ENCODE results near the gene MRNIP.

The MRNIP gene

DNA sequence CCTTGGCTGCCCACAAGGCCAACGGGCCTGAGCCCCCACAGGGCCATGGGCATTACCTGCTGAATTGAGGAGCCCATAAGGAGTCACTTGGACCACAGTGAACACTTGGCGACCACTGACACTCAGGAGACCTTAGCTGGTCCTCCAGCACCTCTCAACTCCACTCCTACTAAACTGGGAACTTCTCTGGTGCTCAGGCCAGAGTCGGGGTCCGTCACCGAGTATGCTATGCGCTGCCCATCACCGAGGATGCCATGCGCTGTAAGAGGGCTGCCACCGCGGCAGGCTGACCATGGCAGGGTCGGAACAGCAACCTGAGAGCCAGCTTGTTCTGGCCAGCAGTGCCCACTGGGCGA, 38.5 kb downstream of the MRNIP start:
- no peak for DNase-seq

DNA sequence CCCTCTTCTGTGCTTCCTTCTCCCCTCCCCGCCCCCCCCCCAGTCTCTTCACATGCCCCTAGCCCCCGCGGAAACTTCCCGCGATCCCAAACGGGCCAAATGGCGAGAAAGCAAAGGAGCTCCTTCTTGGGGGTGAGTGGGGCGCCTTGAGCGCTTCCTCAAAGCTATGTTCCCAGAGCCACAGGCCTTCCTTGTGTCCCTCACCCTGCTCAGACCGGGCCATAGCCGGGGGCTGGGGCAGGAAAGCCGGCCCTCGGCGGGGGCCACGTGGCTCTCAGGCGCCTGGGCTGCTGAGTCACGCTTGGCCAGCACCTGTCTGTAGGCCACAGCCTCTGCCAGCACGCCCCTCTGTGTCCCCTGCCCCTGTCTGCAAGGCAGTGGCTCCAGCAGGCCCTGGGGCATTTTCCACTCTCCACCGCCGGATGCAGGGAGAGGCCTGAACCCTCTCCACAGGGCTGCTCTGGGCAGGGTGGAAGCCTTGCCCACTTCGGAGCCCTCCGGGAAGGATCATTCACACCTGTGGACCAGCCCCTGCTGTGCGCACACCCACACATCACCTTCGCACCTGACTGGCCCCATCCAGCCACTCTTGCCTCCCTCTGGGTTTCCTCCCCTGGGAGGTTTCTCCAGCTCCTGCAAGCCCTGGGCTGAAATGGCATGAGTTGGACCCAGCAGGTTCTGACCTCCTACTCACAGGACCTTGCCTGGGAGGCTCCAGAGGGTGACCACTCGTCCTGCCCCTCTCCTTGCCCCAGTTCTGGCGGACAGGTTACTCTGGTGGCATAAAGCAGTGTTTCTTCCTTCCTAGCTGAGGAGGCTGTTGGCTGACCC, 39.1 kb downstream of the MRNIP start:
- peak in 1 of 2 donors; percentile 42 for DNase-seq

DNA sequence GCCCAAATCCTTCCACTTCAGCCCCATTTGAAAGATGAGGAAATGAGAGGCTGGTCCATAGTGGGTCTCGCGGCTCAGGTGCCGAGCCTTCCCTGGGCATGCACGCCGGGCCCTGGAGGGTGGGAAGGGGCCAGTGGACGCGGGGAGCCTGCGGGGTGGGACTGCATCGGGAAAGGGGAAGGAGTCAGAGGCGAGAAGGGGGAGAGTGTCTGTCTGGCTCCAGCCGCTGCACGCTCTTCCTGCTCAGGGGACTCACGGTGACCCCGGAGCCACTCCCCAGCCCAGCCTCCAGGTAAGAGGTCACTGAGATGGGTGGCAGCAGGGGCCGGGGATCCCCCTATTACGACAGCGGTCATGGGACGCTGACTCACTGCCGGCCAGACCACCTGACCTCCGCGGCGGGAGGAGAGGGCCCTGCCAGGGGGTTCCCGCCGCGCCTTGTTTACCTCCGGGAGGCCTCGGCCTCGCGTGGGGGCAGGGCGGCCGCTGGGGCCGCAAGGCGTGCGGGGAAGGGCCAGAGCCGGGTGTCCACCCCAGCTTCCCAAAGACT, 39.8 kb downstream of the MRNIP start:
- peak; percentile 75 to 83 for DNase-seq

DNA sequence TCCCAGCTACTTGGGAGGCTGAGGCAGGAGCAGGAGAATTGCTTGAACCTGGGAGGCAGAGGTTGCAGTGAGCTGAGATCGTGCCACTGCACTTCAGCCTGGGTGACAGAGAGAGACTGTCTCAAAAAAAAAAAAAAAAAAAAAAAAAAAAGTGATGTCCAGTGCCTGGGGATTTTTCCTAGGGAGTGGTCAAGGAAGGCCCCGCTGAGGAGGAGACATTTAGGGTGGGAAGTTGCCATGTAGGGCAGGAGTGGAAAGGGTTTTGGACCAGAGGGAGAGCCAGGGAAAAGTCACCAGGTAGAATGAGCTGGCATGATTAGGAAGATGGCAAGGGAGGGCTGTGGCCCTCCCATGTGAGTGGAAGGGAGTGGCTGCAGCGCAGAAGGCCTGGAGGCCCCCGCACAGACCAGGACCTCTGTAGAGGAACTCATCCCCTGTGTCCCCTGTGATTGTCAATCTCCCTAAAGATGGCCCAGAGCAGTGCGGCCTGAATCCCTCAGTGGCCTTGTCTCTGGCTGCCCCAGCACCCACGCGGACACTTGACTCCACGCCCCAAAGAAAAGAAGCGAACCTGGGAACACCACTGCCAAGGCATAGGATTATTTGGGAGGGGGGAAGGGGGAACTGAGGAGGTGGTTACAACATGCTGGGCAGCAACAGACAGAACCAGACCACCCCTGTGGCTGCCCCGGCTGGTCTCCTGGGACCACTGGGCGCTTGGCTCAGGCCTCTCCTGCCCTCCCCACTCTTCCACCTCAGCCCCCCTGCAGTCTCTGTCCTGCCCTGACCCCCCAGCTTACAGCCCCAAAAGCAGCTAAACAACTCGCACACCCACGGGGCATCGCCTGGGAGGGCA, 40.5 kb downstream of the MRNIP start:
- no peak for DNase-seq

DNA sequence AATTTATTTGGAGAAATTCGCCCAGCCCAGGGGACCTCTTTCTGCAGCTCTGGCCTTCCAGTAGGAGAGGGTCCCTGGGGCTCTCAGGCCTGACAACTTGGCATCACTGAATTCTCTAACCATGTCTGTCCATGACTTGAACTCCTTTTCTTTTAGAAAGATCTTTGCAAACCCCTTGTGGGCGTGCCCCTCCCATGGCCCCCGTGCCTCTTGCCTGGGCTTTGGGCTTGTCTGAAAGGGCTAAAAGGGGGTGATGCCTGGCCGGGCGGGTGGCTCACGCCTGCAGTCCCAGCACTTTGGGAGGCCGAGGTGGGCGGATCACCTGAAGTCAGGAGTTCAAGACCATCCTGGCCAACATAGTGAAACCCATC, 41.2 kb downstream of the MRNIP start:
- DNase-seq, result no peak

DNA sequence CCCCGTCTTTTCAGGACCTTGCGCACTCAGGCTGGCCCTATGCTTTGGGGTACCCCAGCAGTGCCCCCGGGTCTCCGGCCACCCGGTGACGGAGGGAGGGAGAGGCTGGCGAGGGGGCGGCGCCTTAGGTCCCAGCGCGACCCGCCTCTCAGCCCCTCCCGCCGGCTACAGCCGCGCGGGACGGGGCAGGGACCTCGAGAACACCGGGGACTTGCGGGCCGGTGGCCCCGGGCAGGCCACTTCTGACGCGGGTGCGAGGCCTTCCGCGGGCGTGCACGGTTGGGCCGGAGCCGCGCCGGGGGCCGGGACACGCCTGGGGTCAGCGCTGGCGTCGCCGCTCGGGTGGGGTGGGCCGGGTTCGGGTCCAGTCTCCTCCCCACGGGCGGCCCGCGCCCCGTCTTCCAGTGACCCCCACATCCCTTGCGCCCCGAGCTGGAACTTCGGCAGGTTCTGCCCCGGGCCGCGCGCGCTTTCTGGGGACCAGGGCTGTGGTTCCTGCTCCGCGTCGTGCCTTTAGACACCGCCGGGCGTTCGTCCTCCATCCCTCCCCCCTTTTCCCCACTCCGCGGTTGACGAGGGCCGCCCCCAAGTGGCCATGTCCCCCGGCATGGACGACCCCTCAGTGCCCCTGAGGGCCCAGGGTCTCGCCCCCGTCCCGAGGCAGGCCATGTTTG, 41.7 kb downstream of the MRNIP start:
- no peak for DNase-seq

DNA sequence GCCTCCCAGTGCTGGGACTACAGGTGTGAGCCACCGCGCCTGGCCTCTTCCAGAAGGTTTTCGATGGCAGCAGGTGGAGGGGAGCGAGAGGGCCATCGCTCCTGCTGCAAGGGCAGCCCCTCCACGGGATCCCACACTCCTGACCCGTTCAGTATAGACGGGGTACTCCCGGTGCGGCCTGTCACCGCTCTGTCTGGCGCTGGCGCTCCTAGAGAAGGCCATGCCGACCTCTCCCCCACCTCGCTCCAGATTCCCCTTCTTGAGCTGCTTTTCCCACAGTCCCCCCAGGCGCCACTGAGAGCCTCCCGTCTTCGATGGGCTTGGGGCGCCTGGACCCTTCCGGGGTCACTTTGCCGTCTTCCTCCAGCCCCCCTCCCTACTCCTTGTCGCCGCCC, 42.2 kb downstream of the MRNIP start:
- no peak for DNase-seq

DNA sequence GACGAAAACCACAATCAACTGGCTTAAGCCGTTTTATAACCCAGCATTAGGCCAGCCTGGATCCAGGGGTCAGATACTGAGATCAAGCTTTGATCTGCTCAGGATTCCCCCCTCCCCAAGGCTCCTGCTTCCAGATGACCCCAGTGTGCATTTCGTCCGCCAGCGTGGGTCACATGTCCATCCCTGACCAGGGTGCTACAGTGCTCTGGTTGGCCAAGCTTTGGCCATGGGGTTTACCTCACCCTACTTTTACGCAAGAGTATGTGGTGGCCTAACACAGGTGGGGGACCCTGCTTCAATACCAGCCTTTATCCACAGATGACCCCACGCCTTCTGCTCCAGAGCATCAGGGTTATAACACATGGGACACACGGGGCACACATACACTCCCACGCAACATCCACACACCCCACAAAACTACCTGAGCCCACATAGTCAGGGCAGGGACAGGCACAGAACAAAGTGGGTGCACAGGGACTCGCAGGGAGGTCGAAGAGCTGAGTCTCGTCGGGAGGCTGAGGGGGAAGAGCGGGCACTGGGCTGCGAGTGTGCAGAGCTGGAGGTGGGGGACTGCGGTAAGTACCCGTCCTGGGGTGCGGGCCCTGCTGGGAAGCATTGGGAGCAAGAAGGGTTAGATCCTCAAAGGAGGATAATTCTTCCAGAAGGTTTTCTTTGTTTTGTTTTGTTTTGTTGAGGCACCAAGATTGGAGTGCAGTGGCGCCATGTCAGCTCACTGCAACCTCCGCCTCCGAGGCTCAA, 42.9 kb downstream of the MRNIP start:
- no peak for DNase-seq

DNA sequence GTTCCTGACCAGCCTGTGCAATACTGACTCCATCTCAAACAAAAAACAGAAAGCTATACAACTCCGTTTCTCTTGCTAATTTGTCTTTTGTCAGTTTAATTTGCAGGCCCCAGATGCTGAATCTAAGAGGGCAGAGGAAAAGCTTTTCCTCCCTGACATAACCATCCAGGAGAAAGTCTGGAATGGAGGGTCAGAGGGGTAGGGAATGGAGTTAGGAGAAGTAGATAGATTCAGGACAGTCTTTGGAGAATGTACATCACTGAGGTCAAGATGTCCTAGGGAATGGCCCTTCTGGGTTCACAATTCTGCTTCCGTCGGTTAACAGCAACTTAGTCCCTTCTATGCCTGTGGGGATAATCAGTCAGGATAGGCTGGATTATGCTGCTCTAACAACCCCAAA, 44.5 kb downstream of the MRNIP start:
- no peak for DNase-seq

DNA sequence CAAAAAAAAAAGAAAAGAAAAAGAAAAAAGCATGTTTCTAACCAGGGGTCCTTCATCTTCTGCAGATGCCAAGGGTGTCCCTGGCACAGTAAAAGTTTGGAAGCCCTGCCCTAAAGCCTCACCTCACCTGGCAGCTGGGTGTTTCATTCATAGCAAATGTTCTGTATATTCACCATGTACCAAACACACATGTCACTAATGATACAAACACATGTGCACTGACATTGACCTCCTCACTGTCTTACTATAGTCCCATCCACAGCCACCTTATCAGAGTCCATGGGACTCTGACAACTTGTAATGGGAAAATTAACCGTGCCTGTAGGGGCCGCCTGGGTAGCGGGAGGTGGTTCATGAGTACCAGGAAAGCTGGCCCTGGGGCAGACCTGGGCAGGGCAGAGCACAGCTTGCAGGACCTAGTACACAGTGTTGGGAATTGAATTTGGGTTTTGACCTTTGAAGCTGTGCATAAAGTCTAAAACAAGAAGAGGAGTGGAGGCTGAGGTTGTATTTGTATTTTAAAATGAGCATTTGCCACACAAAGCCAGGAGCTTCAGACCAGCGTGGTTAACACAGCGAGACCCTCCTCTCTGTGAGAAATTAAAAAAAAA, 45.5 kb downstream of the MRNIP start:
- no peak for DNase-seq

DNA sequence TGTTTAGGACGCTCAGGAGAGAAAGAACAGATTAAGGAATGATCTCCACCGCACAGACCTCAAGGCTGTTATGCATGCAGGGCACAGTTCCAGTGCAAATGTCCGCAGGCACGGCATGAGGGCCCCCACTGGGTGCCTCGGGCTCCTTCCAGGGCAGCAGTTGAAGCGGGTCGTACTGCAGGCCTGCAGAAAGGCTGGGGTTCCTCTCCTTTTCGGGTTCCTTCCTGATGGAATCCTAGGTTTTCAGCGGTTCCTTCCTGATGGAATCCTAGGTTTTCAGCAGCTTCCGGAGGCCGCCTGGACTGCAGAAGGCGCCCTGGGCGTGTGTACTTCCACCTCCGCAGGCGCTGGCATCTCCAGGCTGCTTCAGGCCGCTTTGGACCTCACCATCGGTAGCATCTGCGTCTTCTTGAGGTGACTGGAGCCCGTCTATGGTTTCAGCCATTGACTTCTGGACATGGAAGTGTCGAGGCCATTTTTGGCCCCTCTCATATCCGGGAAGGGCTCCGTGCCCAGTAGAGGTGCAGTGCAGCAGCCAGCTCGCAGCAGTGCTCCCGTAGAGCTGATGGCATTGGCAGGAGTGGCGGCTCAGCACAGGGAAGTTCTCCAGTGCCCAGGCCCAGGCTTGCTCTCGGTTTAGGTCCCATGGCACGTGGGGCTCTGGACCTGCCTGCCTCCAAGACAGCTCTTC, 46.3 kb downstream of the MRNIP start:
- DNase-seq, result no peak

DNA sequence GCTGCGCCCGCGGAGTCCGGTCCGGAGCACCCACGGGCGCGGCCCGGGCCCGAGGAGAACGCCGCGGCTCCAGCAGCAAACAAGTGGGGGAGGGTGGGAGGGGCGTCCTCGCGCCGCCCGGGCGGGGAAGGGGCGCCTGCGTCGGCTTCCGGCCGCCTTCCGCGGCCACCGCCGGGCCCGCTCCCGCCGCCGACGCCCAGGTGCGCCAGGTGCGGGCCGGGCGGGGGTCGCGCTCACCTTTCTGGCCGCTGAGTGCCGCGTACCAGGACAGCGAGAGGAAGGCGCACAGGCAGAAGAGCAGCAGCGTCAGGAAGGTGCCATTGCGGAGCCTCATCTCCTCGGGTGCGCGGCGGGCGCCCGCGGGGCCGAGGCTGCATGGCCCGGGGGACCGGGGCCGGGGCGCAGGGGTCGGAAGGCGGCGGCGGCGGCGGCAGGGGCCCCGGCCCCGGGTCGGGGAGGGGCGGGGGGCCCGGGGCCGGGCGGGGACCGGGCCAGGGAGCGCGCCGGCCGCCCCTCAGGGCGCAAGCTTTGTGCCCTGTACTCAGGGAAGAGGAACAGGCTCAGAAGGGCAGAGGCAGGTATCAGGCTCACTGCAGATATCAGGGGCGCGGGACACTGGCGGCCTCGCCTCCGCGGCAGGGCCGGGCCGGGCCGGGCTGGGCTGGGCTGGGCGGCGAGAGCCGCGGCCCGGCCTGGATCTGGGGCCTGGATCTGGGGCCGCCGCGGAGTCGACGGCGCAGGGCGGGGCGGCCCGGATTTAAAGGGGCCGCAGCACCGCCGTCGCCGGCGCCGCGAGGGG, 52.2 kb downstream of the MRNIP start, which contains the start of gene MGAT4B:
TSS of gene MGAT4B (minus strand) at position 617 of the 799 bp plus-strand sequence. CDS start at position 334, 283 bp downstream.
- peak in 1 of 2 donors; percentile 51 for DNase-seq

DNA sequence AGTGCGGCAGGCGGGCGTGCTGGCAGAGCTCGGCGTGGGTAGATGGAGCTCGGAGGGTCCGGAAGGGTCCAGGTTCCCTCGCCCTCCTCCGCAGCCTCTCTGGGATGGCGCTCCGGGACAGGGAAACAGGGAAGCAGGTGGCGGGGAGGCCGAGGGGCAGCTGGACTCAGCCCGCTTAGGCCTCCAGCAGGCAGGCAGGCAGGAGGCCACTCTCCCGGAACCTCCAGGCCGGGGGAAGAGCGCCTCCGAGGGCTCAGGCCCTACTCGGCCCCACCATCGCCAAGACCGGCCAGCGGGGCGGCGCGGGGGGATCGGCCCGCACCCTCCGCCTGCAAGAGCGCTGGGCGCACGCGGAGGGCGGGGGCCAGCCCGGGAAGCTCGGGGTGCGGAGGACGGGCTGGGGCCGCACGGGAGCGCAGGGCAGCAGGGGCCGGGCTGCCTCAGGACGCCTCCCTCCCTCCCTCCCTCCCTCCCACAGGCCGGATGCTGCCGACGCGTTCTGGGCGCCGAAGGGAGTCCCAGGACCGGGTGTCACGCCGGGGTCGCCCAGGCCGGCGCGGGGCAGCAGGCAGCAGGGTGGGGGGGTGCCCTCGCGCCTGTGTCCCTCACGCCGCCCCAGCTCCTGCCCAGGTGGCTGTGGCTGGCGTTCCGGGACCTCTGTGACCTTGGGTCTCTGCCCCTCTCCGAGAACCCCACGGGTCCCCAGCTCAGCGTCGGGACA, 52.9 kb downstream of the MRNIP start:
- DNase-seq, result no peak

DNA sequence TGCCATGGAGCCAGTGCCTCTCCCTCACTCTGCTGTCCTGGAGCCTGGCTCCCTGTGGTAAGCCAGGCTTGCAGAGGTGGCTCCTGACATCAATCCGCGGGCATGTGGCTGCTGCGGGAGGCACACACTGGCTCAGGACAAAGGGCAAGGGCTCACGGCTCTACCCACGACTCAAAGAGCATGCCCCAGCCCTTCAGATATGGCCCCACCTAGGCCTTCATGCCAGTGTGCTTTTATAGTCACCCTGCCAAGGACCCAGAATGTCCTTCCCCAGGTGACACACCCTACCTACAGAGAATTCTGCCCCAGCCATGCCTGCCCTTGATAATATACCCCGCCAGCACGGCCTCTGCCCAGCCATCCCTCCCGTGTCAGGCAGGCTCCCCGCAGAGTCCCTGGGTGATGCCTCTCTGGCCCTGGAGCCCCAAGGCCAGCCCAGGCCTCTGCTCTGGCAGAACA, 53.5 kb downstream of the MRNIP start:
- no peak for DNase-seq

DNA sequence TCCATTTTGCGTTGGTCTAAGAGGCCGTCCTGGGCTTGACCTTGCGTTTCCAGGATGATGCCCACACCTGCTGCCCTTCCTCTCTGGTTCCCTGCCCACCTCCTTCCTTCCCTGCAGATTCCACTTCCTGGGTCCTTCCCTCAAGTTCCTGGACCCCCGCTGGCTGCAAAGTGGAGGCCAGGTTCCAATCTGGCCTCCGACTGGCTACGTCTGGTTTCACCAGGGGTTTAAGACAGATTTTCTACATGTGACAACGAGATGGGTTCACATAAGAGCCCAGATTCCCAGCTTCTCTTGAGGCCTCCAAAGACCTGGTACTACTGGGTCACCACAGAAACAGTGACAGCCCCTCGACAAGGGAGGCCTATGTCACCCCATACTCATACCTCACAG, 54.1 kb downstream of the MRNIP start:
- DNase-seq, result no peak

DNA sequence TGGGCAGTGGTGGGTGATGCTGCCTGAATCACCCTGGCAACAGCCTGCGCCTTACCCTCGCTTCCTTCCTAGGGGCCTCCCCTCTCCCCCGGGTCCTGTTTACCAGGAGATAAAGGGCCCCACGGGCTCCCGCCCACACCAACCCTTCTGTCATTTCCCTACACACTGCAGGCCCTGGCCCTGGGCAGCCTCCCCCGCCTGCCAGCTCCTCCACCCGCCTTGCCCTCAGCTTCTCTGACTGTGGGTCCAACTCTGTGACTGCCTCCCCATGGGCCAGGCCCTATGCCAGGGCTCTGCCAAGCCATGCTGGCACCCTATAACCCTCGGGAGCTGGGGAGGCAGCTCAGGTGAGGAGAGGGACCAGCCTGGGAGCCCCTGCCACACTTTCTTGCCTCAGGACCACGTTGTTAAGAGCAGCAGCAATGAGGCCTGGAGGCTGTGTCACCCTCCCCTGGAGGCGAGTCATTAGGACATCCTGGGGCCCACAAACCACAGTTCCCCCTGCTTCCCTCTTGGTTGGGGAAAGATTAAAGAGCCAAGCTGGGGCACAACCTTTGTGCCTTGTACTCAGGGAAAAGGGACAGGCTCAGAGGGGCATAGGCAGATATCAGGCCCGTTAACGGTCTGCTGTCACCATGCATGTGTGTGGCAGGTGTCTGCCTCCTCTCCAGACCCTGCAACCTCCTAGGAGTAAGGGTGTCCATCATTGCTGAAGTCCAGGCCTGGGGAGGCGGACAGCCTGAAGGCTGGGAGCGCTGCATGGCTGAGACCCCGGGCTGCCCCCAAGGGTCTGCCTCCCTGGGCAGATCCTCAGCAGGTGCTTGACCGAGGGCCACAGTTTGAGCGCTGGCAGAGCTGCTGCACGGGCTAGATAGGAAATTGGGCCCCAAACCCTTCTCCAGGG, 54.7 kb downstream of the MRNIP start:
- DNase-seq, result peak in 1 of 2 donors; percentile 42

DNA sequence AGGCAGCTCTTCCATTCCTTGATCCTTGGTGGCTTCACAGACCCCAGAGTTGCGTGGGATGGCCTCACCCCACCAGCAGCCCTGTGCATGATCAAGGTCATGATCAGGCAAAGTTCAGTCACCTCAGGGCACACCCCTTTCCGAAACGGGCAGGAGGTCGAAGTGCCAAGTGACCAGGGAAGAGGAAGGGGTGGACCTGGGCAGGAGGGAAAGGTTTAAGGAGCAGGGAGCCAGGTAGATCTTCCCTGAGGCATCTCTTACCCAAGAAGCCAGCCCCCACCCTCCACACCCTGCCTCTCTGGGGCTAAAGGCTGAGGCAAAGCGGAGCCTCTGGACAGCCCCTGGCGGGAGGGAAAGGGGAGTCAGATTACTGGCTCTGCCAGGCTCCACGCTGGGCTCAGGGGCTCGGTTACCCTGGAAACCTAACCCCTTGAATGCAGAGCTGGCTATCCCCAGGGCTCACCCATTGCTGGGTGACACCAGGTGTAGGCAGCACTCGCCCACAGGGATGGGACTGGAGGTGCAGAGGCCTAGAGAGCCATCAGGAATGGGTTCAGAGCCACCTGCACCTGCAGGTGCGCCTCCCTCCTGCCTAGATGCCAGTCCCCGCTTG, 55.6 kb downstream of the MRNIP start:
- DNase-seq, result no peak
